WTC11 (cell line): ENCODE data around the gene REPIN1.

Experiments used
- ATF1 ChIP-seq: sonication (generic); formaldehyde crosslinking; IDR thresholded peaks from 2 replicates; pipeline ENCODE4 v1.8.1; 2023; ENCODE audit warnings: mild to moderate bottlenecking, moderate library complexity, missing genetic modification reagents
- CTCF ChIP-seq: fragments of 200-600 bp; IDR thresholded peaks from 2 replicates; pipeline ENCODE4 v1.8.0; 2022; ENCODE audit warnings: antibody characterized with exemption
- E2F4 ChIP-seq: sonication (generic); formaldehyde crosslinking; IDR thresholded peaks from 2 replicates; pipeline ENCODE4 v1.8.1; 2022; ENCODE audit warnings: low read depth, mild to moderate bottlenecking, moderate library complexity, missing genetic modification reagents, borderline replicate concordance
- ESRRA ChIP-seq: sonication (generic); formaldehyde crosslinking; IDR thresholded peaks from 2 replicates; pipeline ENCODE4 v1.8.1; 2022; ENCODE audit warnings: mild to moderate bottlenecking, missing genetic modification reagents, borderline replicate concordance
- FOXJ3 ChIP-seq: sonication (generic); formaldehyde crosslinking; IDR thresholded peaks from 2 replicates; pipeline ENCODE4 v1.9.0; 2021; ENCODE audit warnings: missing genetic modification reagents, mild to moderate bottlenecking, borderline replicate concordance
- JAZF1 ChIP-seq: fragments of 250-450 bp; sonication (Bioruptor Pico); IDR thresholded peaks from 2 replicates; pipeline ENCODE4 v1.9.0; 2021; ENCODE audit warnings: moderate library complexity, mild to moderate bottlenecking, inconsistent platforms
- NR2C2 ChIP-seq: sonication (generic); formaldehyde crosslinking; IDR thresholded peaks from 2 replicates; pipeline ENCODE4 v1.8.0; 2022; ENCODE audit warnings: mild to moderate bottlenecking, missing genetic modification reagents
- NR3C1 ChIP-seq: sonication (generic); formaldehyde crosslinking; conservative IDR thresholded peaks from 2 replicates; pipeline ENCODE4 v1.8.1; 2023; ENCODE audit warnings: low read depth, mild to moderate bottlenecking, missing genetic modification reagents
- SMAD3 ChIP-seq: sonication (generic); formaldehyde crosslinking; IDR thresholded peaks from 2 replicates; pipeline ENCODE4 v1.8.0; 2022; ENCODE audit warnings: missing genetic modification reagents, mild to moderate bottlenecking, borderline replicate concordance
- USF2 ChIP-seq: sonication (generic); formaldehyde crosslinking; IDR thresholded peaks from 2 replicates; pipeline ENCODE4 v1.8.1; 2023; ENCODE audit warnings: mild to moderate bottlenecking, missing genetic modification reagents, moderate library complexity
- ZNF671 ChIP-seq: fragments of 250-450 bp; sonication (Bioruptor Pico); IDR thresholded peaks from 2 replicates; pipeline ENCODE4 v1.8.0; 2021; ENCODE audit warnings: mild to moderate bottlenecking

GRCh38 chr7:150369748-150370501 lies 1.3 kb downstream of the REPIN1 start:
- no peak for TF ChIP-seq ZNF671 (CRISPR knock-in tag)
- no peak for TF ChIP-seq E2F4 (CRISPR knock-in tag)
- TF ChIP-seq CTCF: no peak
- TF ChIP-seq USF2 (CRISPR knock-in tag): no peak
- no peak for TF ChIP-seq JAZF1 (CRISPR knock-in tag)
- TF ChIP-seq FOXJ3 (CRISPR knock-in tag): no peak
- TF ChIP-seq ATF1: no peak
- TF ChIP-seq ESRRA (CRISPR knock-in tag): no peak
- TF ChIP-seq SMAD3 (CRISPR knock-in tag): no peak
- no peak for TF ChIP-seq NR3C1 (CRISPR knock-in tag)
- TF ChIP-seq NR2C2 (CRISPR knock-in tag): no peak
